Measurements from ENCODE around the gene TM4SF18. TPM values are rescaled to one million over a fixed set of nuclear protein-coding genes. Genes with fewer than 3 reads are reported as not detected.

TM4SF18 gene
- total RNA-seq, 4 donors from 2014 or later: 6.7 to 35.5 (median 14.6) TPM

- no peaks in the 10 kb centered on the region for H3K36me3 ChIP-seq
- H3K27me3 ChIP-seq: no peaks in the 10 kb centered on the region
- peak overlapping the region; percentile 67 to 78 for H3K27ac ChIP-seq
- TF ChIP-seq CTCF (IDR thresholded peaks at IDR 0.05) (no peak), POLR2A (IDR thresholded peaks at IDR 0.05) (no peak)
- no peak overlapping the region for H3K4me3 ChIP-seq
- H3K4me1 ChIP-seq: no peaks in the 10 kb centered on the region
- no peaks in the 10 kb centered on the region for H3K9me3 ChIP-seq
- intact Hi-C loops (cut with DNase I; ENCODE audit: low total_unique reads): no loop called here
- DNase-seq: no peak
Observed at GRCh38 chr3:149378478-149379309, 45.3 kb upstream of the TM4SF18 start.

- DNase-seq: peak; percentile 41 to 68
- Histone ChIP-seq H3K36me3 (no peaks in the 10 kb centered on the region), H3K4me1 (no peaks in the 10 kb centered on the region), H3K27me3 (no peaks in the 10 kb centered on the region), H3K4me3 (peak within 1 kb of the TSS; percentile 23 to 26), H3K9me3 (no peaks in the 10 kb centered on the region), H3K27ac (peak within 1 kb of the TSS; percentile 67 to 78)
- intact Hi-C loops (cut with DNase I; ENCODE audit: low total_unique reads): no loop called here
- TF ChIP-seq POLR2A (IDR thresholded peaks at IDR 0.05) (peak; percentile 58 to 69), CTCF (IDR thresholded peaks at IDR 0.05) (no peak)
Observed at GRCh38 chr3:149377408-149378364, 44.2 kb upstream of the TM4SF18 start, which contains the start of gene TM4SF1. TSS of gene TM4SF1 (minus strand) at chr3:149377649. CDS start at chr3:149377547, 102 bp downstream.

- no peaks in the 10 kb centered on the region for H3K9me3 ChIP-seq
- peak overlapping the region; percentile 23 to 26 for H3K4me3 ChIP-seq
- H3K27ac ChIP-seq: peak overlapping the region; percentile 67 to 78
- DNase-seq: no peak
- intact Hi-C loops (cut with DNase I; ENCODE audit: low total_unique reads): no loop called here
- H3K4me1 ChIP-seq: no peaks in the 10 kb centered on the region
- no peaks in the 10 kb centered on the region for H3K36me3 ChIP-seq
- H3K27me3 ChIP-seq: no peaks in the 10 kb centered on the region
- TF ChIP-seq POLR2A (IDR thresholded peaks at IDR 0.05): peak in 1 of 2 donors; percentile 19
- TF ChIP-seq CTCF (IDR thresholded peaks at IDR 0.05): no peak
Observed at GRCh38 chr3:149376718-149377407, 43.4 kb upstream of the TM4SF18 start.

- TF ChIP-seq CTCF (IDR thresholded peaks at IDR 0.05): no peak
- no peak for TF ChIP-seq POLR2A (IDR thresholded peaks at IDR 0.05)
- intact Hi-C loops (cut with DNase I; ENCODE audit: low total_unique reads): no loop called here
- no peaks in the 10 kb centered on the region for H3K36me3 ChIP-seq
- H3K4me3 ChIP-seq: no peak overlapping the region
- no peaks in the 10 kb centered on the region for H3K9me3 ChIP-seq
- no peak for DNase-seq
- no peaks in the 10 kb centered on the region for H3K27me3 ChIP-seq
- peak overlapping the region; percentile 67 to 78 for H3K27ac ChIP-seq
- no peaks in the 10 kb centered on the region for H3K4me1 ChIP-seq
Observed at GRCh38 chr3:149375501-149376196, 42.2 kb upstream of the TM4SF18 start.

Data from uterus (tissue), 4 donors.